Uterus (tissue), 4 donors: ENCODE data around the gene UGGT1. TPM values are rescaled to one million over a fixed set of nuclear protein-coding genes. Genes with fewer than 3 reads are reported as not detected.
"Not testable (repeated sequence)": the region's sequence is repeated elsewhere in the genome, so short reads cannot be mapped to it uniquely, and the experiment has no call there.

Experiments used
- DNase-seq, 2 donors: peaks; one replicate each; pipeline ENCODE4 v3.0.0-alpha.2; 2019 to 2020
- H3K27ac ChIP-seq, 2 donors: fragments of 200-600 bp; sonication (generic); 1 replicate in 1 of 2; 2 replicates in 1 of 2; pipeline ENCODE4 v1.5.1; 2016 to 2018
- H3K27me3 ChIP-seq, 2 donors: fragments of 200-600 bp; sonication (generic); one replicate each; pipeline ENCODE4 v1.5.1; 2018 to 2019; ENCODE audit warnings: control low read depth in 1 of 2
- H3K36me3 ChIP-seq, 2 donors: fragments of 200-600 bp; sonication (generic); one replicate each; pipeline ENCODE4 v1.5.1; 2019; ENCODE audit warnings: control low read depth in 1 of 2
- H3K4me1 ChIP-seq, 2 donors: fragments of 200-600 bp; sonication (generic); one replicate each; pipeline ENCODE4 v1.5.1; 2018 to 2019; ENCODE audit warnings: control low read depth in 1 of 2
- H3K4me3 ChIP-seq, 2 donors: fragments of 200-600 bp; sonication (generic); 1 replicate in 1 of 2; 2 replicates in 1 of 2; pipeline ENCODE4 v1.5.1; 2018 to 2019; ENCODE audit warnings: mild to moderate bottlenecking in 1 of 2
- H3K9me3 ChIP-seq, 2 donors: fragments of 200-600 bp; sonication (generic); one replicate each; pipeline ENCODE4 v1.5.1; 2019; ENCODE audit warnings: control low read depth in 1 of 2
- POLR2A ChIP-seq, 2 donors: fragments of 450-650 bp; IDR thresholded peaks; one replicate each; pipeline ENCODE4 v1.6.1; 2016; ENCODE audit warnings: antibody characterized with exemption in 2 of 2, mild to moderate bottlenecking in 1 of 2, moderate library complexity in 1 of 2
- intact Hi-C: fragments of 100-400 bp; cut with DNase I; formaldehyde crosslinking; loops from one replicate; pipeline ENCODE4 v1.15.1; 2023; ENCODE audit warnings: low total_unique reads
- total RNA-seq, 4 donors: library from RNA; depleted of rRNA in 3 of 4; stranded (reverse); fragments of >200 nt in 3 of 4; gene quantifications; one replicate each; pipeline versions ENCODE4 v1.1.0 to v1.2.4, GENCODE V29; 2014 to 2023
- TF ChIP-seq, protein P1 (sequence below), 4 experiments: fragments of 200-600 bp in 2 of 4; fragments of 450-650 bp in 2 of 4; sonication (generic) in 2 of 4; IDR thresholded peaks; one replicate each; pipeline ENCODE4 v1.5.1; 2016 to 2019; ENCODE audit warnings: antibody characterized with exemption in 4 of 4, mild to moderate bottlenecking in 2 of 4, moderate library complexity in 1 of 4
- donor health status: DM: yes; HTN: yes; CAD: no.

UGGT1 gene
- total RNA-seq, 4 donors from 2014 or later, result 24.4 to 66.2 (median 35.0) TPM

DNA sequence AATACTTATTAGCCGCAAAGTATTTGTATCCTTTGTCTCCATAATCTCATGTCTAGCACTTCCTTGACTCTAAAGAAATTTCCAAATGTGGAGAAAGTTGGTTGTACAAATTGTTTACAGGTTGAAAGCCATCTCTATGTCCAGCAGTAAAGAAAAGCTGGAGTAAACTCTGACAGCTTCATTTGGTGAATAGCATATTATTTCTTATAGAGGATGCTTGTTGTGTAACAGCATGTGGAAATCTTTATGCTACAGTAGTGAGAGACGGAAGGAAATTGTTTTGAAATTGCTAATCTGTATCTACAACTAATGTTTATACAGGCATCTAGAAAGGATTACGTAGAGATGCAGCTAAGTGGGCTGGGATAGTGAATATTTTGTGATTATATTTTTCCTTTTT is 78.5 kb downstream of the UGGT1 start:
- TF ChIP-seq, protein P1, sequence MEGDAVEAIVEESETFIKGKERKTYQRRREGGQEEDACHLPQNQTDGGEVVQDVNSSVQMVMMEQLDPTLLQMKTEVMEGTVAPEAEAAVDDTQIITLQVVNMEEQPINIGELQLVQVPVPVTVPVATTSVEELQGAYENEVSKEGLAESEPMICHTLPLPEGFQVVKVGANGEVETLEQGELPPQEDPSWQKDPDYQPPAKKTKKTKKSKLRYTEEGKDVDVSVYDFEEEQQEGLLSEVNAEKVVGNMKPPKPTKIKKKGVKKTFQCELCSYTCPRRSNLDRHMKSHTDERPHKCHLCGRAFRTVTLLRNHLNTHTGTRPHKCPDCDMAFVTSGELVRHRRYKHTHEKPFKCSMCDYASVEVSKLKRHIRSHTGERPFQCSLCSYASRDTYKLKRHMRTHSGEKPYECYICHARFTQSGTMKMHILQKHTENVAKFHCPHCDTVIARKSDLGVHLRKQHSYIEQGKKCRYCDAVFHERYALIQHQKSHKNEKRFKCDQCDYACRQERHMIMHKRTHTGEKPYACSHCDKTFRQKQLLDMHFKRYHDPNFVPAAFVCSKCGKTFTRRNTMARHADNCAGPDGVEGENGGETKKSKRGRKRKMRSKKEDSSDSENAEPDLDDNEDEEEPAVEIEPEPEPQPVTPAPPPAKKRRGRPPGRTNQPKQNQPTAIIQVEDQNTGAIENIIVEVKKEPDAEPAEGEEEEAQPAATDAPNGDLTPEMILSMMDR (IDR thresholded peaks at IDR 0.05), result no peak
- no peak for TF ChIP-seq POLR2A (IDR thresholded peaks at IDR 0.05)
- Histone ChIP-seq H3K36me3 (no peaks in the 10 kb centered on the region), H3K27ac (no peak overlapping the region), H3K9me3 (no peaks in the 10 kb centered on the region), H3K4me1 (no peaks in the 10 kb centered on the region), H3K27me3 (no peaks in the 10 kb centered on the region), H3K4me3 (no peak overlapping the region)
- intact Hi-C loops, result no loop called here
- DNase-seq, result no peak

DNA sequence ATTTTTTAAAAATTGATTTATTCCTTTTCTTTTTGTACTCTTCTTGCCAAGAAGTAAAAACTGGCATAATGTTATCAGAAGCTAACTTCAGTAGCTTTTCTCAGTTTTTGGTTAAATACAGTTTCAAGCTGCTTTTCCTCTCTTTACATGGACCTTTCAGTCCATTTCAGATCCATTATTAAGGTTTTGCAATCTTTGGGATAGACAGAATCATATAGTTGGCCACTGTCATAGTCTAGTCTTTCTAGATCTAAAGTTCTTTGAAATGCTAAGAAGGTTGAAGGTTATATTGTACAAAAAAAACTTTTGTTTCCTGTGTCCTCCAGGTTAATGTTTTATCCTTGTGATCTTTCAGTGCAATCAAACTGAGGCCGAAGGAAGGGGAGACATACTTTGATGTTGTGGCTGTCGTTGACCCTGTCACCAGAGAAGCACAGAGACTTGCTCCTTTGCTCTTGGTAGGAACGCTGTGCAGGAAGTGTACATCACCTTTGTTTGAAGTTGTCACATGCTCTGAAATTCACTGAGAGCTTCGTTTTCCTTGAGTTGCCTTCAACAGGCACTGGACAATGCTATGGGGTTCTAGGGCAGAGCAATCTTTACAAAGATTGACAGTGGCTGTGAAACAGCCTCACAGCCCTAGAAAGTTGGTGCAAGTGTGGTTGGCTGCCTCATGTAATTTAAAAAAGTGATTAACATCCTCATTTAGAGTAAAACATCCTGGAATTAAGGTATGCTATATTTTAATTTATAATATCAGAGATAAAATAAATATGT is 79.1 kb downstream of the UGGT1 start:
- intact Hi-C loops, result no loop called here
- Histone ChIP-seq H3K4me1 (no peaks in the 10 kb centered on the region), H3K27me3 (no peaks in the 10 kb centered on the region), H3K36me3 (no peaks in the 10 kb centered on the region), H3K4me3 (no peak overlapping the region), H3K9me3 (no peaks in the 10 kb centered on the region), H3K27ac (no peak overlapping the region)
- DNase-seq, result no peak
- TF ChIP-seq, protein P1 (IDR thresholded peaks at IDR 0.05), result no peak
- TF ChIP-seq POLR2A (IDR thresholded peaks at IDR 0.05), result no peak

DNA sequence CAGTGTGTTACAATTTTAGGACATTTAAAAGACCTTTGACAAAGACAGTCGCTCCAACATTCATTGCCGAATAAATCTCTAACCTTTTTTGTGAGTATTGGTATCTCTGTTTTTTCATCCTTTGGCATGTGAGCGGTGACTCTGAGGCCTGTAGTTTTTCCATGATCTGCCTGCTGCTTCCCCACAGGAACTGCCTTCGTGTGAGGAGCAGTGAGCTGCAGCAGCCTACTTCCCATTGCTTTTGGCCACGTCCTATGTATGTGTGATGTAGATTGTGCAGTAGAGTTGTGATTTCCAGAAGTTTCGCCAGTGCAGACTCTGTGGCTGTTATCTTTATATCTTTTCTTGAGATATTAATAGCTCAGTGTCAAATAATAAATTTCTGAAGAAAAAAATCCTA is 79.8 kb downstream of the UGGT1 start:
- Histone ChIP-seq H3K4me3 (no peak overlapping the region), H3K4me1 (no peaks in the 10 kb centered on the region), H3K9me3 (no peaks in the 10 kb centered on the region), H3K27me3 (no peaks in the 10 kb centered on the region), H3K36me3 (no peaks in the 10 kb centered on the region), H3K27ac (no peak overlapping the region)
- intact Hi-C loops, result no loop called here
- DNase-seq, result no peak
- TF ChIP-seq POLR2A (IDR thresholded peaks at IDR 0.05), result no peak
- TF ChIP-seq, protein P1 (IDR thresholded peaks at IDR 0.05), result no peak

DNA sequence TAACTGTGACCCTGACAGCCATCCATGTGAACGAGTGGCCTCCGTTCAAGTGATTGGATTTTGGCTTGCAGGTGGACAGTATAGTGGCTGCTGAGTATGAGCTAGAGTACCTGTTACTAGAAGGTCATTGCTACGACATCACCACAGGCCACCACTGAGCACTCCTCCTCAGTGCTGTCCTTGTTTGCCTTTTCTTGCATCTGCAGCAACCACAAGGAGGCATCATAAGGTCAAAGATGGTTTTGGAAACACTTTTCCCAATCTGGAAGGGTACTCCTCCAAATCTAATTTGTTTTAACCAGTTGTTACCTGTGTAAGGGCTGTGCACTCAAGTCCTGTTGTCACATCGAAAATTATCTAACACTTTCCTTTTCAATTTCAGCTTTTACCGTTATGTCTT is 81.2 kb downstream of the UGGT1 start:
- no peak for DNase-seq
- no peaks in the 10 kb centered on the region for H3K27me3 ChIP-seq
- intact Hi-C loops, result no loop called here
- H3K9me3 ChIP-seq, result no peaks in the 10 kb centered on the region
- no peak overlapping the region for H3K4me3 ChIP-seq
- H3K27ac ChIP-seq, result no peak overlapping the region
- TF ChIP-seq POLR2A (IDR thresholded peaks at IDR 0.05), result no peak
- TF ChIP-seq, protein P1 (IDR thresholded peaks at IDR 0.05), result no peak
- H3K36me3 ChIP-seq, result no peaks in the 10 kb centered on the region
- H3K4me1 ChIP-seq, result no peaks in the 10 kb centered on the region

DNA sequence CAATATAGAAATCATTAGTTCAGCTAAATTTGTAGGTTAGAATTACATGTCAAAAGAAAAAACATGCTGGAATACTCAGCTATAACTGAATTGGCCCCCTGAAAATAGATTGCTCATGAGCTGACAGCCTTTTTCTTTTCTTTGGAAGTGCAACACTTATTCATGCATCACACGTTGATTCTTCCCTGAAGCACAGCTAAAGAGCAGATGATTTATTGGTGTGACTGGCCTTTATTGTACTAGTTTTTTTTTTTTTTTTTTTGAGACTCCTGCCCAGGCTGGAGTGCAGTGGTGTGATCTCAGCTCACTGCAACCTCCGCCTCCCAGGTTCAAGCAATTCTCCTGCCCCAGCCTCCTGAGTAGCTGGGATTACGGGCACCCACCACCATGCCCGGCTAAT is 83.1 kb downstream of the UGGT1 start:
- H3K4me1 ChIP-seq, H3K36me3 ChIP-seq, H3K27me3 ChIP-seq, intact Hi-C loops, DNase-seq, H3K9me3 ChIP-seq, H3K4me3 ChIP-seq, H3K27ac ChIP-seq: not testable (repeated sequence)
